Progenitor cell of endocrine pancreas (in vitro differentiated cells): ENCODE measurements around the gene POU5F1. TPM values are rescaled to one million over a fixed set of nuclear protein-coding genes. Genes with fewer than 3 reads are reported as not detected.

Experiments
- DNase-seq: peaks from one replicate; pipeline ENCODE4 v3.0.0; 2021; ENCODE audit warnings: low spot score; ENCODE audit not compliant: unreplicated experiment
- H3K27ac Mint-ChIP-seq: 2 replicates; pipeline ENCODE4 v1.8.0; 2021; ENCODE audit warnings: mild to moderate bottlenecking, moderate library complexity, mixed read lengths
- H3K27me3 Mint-ChIP-seq: 2 replicates; pipeline ENCODE4 v1.8.0; 2021; ENCODE audit warnings: mixed read lengths
- H3K36me3 Mint-ChIP-seq: 2 replicates; pipeline ENCODE4 v1.8.0; 2022; ENCODE audit warnings: mixed read lengths; ENCODE audit not compliant: insufficient read depth
- H3K4me1 Mint-ChIP-seq: 2 replicates; pipeline ENCODE4 v1.8.0; 2021; ENCODE audit warnings: low read depth, mixed read lengths
- H3K4me3 Mint-ChIP-seq: 2 replicates; pipeline ENCODE4 v1.8.0; 2021; ENCODE audit warnings: low read depth, mild to moderate bottlenecking, moderate library complexity, mixed read lengths
- H3K9me3 Mint-ChIP-seq: 2 replicates; pipeline ENCODE4 v1.8.0; 2021; ENCODE audit warnings: low read depth, mixed read lengths
- CTCF ChIP-seq: fragments of 200-600 bp; sonication (generic); IDR thresholded peaks from one replicate; pipeline ENCODE4 v1.5.0; 2021; ENCODE audit warnings: antibody characterized with exemption, mild to moderate bottlenecking; ENCODE audit not compliant: unreplicated experiment
- total RNA-seq: library from RNA; stranded (reverse); gene quantifications from 2 replicates; pipeline ENCODE4 v1.2.1, GENCODE V29; 2021

Gene POU5F1
- total RNA-seq, 1 donor from 2014 or later: 1.6 TPM

GRCh38 chr6:31139599-31139998 lies 30.9 kb downstream of the POU5F1 start:
- no peak for DNase-seq
- no peak for TF ChIP-seq CTCF
- Mint-ChIP-seq H3K4me1 (peaks cover 3% of the 10 kb centered on the region), H3K27me3 (peaks cover 16% of the 10 kb centered on the region), H3K27ac (no peak overlapping the region), H3K36me3 (peaks cover 4% of the 10 kb centered on the region), H3K9me3 (no peaks in the 10 kb centered on the region), H3K4me3 (no peak overlapping the region)

GRCh38 chr6:31138982-31139381 lies 31.5 kb downstream of the POU5F1 start, which contains the start of gene PSORS1C2:
Gene PSORS1C2, minus strand, starts transcription at chr6:31139066. Its CDS starts 40 bp downstream, at chr6:31139026.
- no peaks in the 10 kb centered on the region for H3K9me3 Mint-ChIP-seq
- DNase-seq: no peak
- peaks cover 4% of the 10 kb centered on the region for H3K36me3 Mint-ChIP-seq
- no peak within 1 kb of the TSS for H3K4me3 Mint-ChIP-seq
- peaks cover 3% of the 10 kb centered on the region for H3K4me1 Mint-ChIP-seq
- TF ChIP-seq CTCF: no peak
- no peak within 1 kb of the TSS for H3K27ac Mint-ChIP-seq
- peaks cover 16% of the 10 kb centered on the region for H3K27me3 Mint-ChIP-seq

GRCh38 chr6:31135710-31136109 lies 34.8 kb downstream of the POU5F1 start:
- no peaks in the 10 kb centered on the region for H3K9me3 Mint-ChIP-seq

GRCh38 chr6:31132806-31133205 lies 37.7 kb downstream of the POU5F1 start:
- H3K4me3 Mint-ChIP-seq: no peak overlapping the region
- no peak for DNase-seq
- H3K36me3 Mint-ChIP-seq: no peaks in the 10 kb centered on the region
- H3K9me3 Mint-ChIP-seq: no peaks in the 10 kb centered on the region
- H3K4me1 Mint-ChIP-seq: peaks cover 5% of the 10 kb centered on the region
- H3K27me3 Mint-ChIP-seq: peaks cover 20% of the 10 kb centered on the region
- no peak for TF ChIP-seq CTCF
- no peak overlapping the region for H3K27ac Mint-ChIP-seq

More at GRCh38 chr6:31135710-31136109, 34.8 kb downstream of the POU5F1 start:
- no peak for TF ChIP-seq CTCF
- DNase-seq: no peak
- Mint-ChIP-seq H3K36me3 (no peaks in the 10 kb centered on the region), H3K27me3 (peaks cover 16% of the 10 kb centered on the region), H3K4me1 (peaks cover 3% of the 10 kb centered on the region), H3K4me3 (no peak overlapping the region), H3K27ac (no peak overlapping the region)

DNA sequence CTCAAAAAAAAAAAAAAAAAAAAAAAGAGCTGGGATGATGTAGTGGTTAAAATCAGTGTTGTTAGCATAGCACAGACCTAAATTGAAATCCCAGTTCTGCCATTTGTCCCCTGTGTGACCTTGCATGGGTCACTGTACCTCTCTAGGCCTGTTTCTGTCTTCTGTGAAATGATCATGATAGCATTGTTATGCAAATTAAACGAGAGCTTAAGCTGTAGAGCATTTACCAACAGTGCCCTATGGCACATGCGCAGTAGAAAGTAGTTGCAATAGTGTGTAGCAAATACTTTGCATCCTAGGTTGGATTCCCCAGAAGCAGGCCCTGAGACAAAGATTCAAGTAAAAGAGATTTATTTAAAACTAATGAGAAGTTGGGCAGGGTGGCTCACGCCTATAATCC lies 38.9 kb downstream of the POU5F1 start:
- DNase-seq: no peak
- no peaks in the 10 kb centered on the region for H3K36me3 Mint-ChIP-seq
- TF ChIP-seq CTCF: no peak
- no peak overlapping the region for H3K27ac Mint-ChIP-seq
- no peak overlapping the region for H3K4me3 Mint-ChIP-seq
- H3K9me3 Mint-ChIP-seq: no peaks in the 10 kb centered on the region
- peaks cover 18% of the 10 kb centered on the region for H3K27me3 Mint-ChIP-seq
- peaks cover 6% of the 10 kb centered on the region for H3K4me1 Mint-ChIP-seq
